Keratinocyte (primary cell): ENCODE measurements around the gene RNF125. TPM values are rescaled to one million over a fixed set of nuclear protein-coding genes. Genes with fewer than 3 reads are reported as not detected.

Experiments
- DNase-seq: peaks from one replicate; pipeline ENCODE4 v3.0.0-alpha.2; 2011; ENCODE audit warnings: low read depth, missing footprints, low spot score
- FAIRE-seq: peaks from 2 replicates; lab custom pipeline; 2011; peaks lifted over from hg19 to GRCh38; lab: Jason Lieb, UNC
- H2AFZ ChIP-seq: 2 replicates; pipeline ENCODE4 v1.6.0; 2012; ENCODE audit warnings: low read length, control low read depth, inconsistent platforms; ENCODE audit not compliant: control insufficient read depth
- H3K27ac ChIP-seq: 2 replicates; pipeline ENCODE4 v1.5.1; 2011; ENCODE audit warnings: low read length; ENCODE audit not compliant: control insufficient read depth, insufficient read depth
- H3K27me3 ChIP-seq: 3 replicates; pipeline ENCODE4 v1.6.0; 2011; ENCODE audit warnings: low read length; ENCODE audit not compliant: control insufficient read depth, insufficient read depth; ENCODE audit errors: extremely low read depth
- H3K36me3 ChIP-seq, 2 experiments: 2 replicates in 1 of 2; 3 replicates in 1 of 2; pipeline ENCODE4 v1.5.1; 2011; ENCODE audit warnings: low read length in 2 of 2, mild to moderate bottlenecking in 1 of 2; ENCODE audit not compliant: control insufficient read depth in 2 of 2, insufficient read depth in 2 of 2; ENCODE audit errors: extremely low read depth in 1 of 2
- H3K4me1 ChIP-seq: 3 replicates; pipeline ENCODE4 v1.5.1; 2011; ENCODE audit warnings: low read length; ENCODE audit not compliant: control insufficient read depth, insufficient read depth; ENCODE audit errors: extremely low read depth
- H3K4me2 ChIP-seq: 3 replicates; pipeline ENCODE4 v1.6.0; 2011; ENCODE audit warnings: low read depth, low read length; ENCODE audit not compliant: control insufficient read depth, insufficient read depth; ENCODE audit errors: extremely low read depth
- H3K4me3 ChIP-seq, 3 experiments: fragments of 200-600 bp in 1 of 3; sonication (generic) in 1 of 3; 2 replicates in 2 of 3; 3 replicates in 1 of 3; pipeline ENCODE4 v1.5.1; 2011 to 2016; ENCODE audit warnings: low read length in 3 of 3, mild to moderate bottlenecking in 3 of 3, control low read depth in 2 of 3, inconsistent platforms in 1 of 3, low read depth in 1 of 3, mixed read lengths in 1 of 3, mixed run types in 1 of 3, moderate library complexity in 1 of 3; ENCODE audit not compliant: control insufficient read depth in 2 of 3, insufficient read depth in 2 of 3; ENCODE audit errors: extremely low read depth in 1 of 3
- H3K79me2 ChIP-seq: 2 replicates; pipeline ENCODE4 v1.6.0; 2012; ENCODE audit warnings: low read length; ENCODE audit not compliant: control insufficient read depth, insufficient read depth
- H3K9ac ChIP-seq: 3 replicates; pipeline ENCODE4 v1.6.0; 2011; ENCODE audit warnings: low read length; ENCODE audit not compliant: control insufficient read depth, insufficient read depth; ENCODE audit errors: extremely low read depth
- H3K9me1 ChIP-seq: 3 replicates; pipeline ENCODE4 v1.6.0; 2011; ENCODE audit warnings: low read length; ENCODE audit not compliant: control insufficient read depth, insufficient read depth; ENCODE audit errors: extremely low read depth
- H3K9me3 ChIP-seq: 2 replicates; pipeline ENCODE4 v1.5.1; 2012; ENCODE audit warnings: low read depth, low read length; ENCODE audit not compliant: control insufficient read depth
- H4K20me1 ChIP-seq: 3 replicates; pipeline ENCODE4 v1.6.0; 2011; ENCODE audit warnings: low read length; ENCODE audit not compliant: control insufficient read depth, insufficient read depth; ENCODE audit errors: extremely low read depth
- EZH2 ChIP-seq: IDR thresholded peaks from one replicate; pipeline ENCODE4 v1.6.1; 2012; ENCODE audit warnings: inconsistent platforms, mild to moderate bottlenecking, low read length, moderate library complexity
- dilution Hi-C: fragments of 300-500 bp; cut with MboI; formaldehyde crosslinking; loops from one replicate; pipeline ENCODE4 v1.7.0; 2020; ENCODE audit warnings: low sequenced_read_pairs; ENCODE audit not compliant: extremely low pct_ligation_motif_present
- polyA plus RNA-seq, 5 experiments: library from polyadenylated mRNA; depleted of rRNA in 3 of 5; stranded (reverse) in 3 of 5; stranded (forward) in 1 of 5; unstranded in 1 of 5; fragments of >200 nt; gene quantifications; 1 replicate in 1 of 5; 2 replicates in 3 of 5; 3 replicates in 1 of 5; pipeline versions ENCODE4 v1.2.1 to v1.2.3, GENCODE V29; 2011 to 2012; ENCODE audit warnings: missing spikeins in 2 of 5, low read depth in 1 of 5, low replicate concordance in 1 of 5
- TF ChIP-seq, protein P1 (sequence below), 3 experiments: IDR thresholded peaks in 1 of 3; conservative IDR thresholded peaks in 1 of 3; optimal IDR thresholded peaks in 1 of 3; 2 replicates in 2 of 3; 3 replicates in 1 of 3; pipeline versions ENCODE3 to v1.5.1; 2011; ENCODE audit warnings: low read length in 3 of 3, mild to moderate bottlenecking in 3 of 3, moderate library complexity in 2 of 3, control low read depth in 1 of 3, inconsistent platforms in 1 of 3; ENCODE audit not compliant: insufficient read depth in 2 of 3; ENCODE audit errors: extremely low read depth in 1 of 3

Gene RNF125
- polyA plus RNA-seq, 1 donor (not counting 4 experiments of a cell fraction or from before 2014, with no cell fraction given): 4.5 TPM

GRCh38 chr18:32026491-32027086 lies 8.0 kb downstream of the RNF125 start:
- no peak for DNase-seq
- Histone ChIP-seq H2AFZ (no peak overlapping the region), H3K36me3 (no peaks in the 10 kb centered on the region), H3K4me1 (no peaks in the 10 kb centered on the region), H3K27me3 (no peaks in the 10 kb centered on the region), H3K27ac (no peak overlapping the region), H3K4me3 (no peak overlapping the region), H3K9ac (no peak overlapping the region), H3K79me2 (no peaks in the 10 kb centered on the region), H3K4me2 (no peak overlapping the region), H3K9me1 (no peaks in the 10 kb centered on the region), H3K9me3 (no peaks in the 10 kb centered on the region), H4K20me1 (no peaks in the 10 kb centered on the region)
- dilution Hi-C loops: no loop called here
- no peak for TF ChIP-seq EZH2
- TF ChIP-seq, protein P1, sequence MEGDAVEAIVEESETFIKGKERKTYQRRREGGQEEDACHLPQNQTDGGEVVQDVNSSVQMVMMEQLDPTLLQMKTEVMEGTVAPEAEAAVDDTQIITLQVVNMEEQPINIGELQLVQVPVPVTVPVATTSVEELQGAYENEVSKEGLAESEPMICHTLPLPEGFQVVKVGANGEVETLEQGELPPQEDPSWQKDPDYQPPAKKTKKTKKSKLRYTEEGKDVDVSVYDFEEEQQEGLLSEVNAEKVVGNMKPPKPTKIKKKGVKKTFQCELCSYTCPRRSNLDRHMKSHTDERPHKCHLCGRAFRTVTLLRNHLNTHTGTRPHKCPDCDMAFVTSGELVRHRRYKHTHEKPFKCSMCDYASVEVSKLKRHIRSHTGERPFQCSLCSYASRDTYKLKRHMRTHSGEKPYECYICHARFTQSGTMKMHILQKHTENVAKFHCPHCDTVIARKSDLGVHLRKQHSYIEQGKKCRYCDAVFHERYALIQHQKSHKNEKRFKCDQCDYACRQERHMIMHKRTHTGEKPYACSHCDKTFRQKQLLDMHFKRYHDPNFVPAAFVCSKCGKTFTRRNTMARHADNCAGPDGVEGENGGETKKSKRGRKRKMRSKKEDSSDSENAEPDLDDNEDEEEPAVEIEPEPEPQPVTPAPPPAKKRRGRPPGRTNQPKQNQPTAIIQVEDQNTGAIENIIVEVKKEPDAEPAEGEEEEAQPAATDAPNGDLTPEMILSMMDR (optimal IDR thresholded peaks at IDR 0.05 in 1 of 3, IDR thresholded peaks at IDR 0.05 in 1 of 3, conservative IDR thresholded peaks at IDR 0.05 in 1 of 3; ENCODE audit: extremely low read depth in 1 of 3, insufficient read depth in 2 of 3, low read length in 3 of 3): no peak
- no peak for FAIRE-seq

DNA sequence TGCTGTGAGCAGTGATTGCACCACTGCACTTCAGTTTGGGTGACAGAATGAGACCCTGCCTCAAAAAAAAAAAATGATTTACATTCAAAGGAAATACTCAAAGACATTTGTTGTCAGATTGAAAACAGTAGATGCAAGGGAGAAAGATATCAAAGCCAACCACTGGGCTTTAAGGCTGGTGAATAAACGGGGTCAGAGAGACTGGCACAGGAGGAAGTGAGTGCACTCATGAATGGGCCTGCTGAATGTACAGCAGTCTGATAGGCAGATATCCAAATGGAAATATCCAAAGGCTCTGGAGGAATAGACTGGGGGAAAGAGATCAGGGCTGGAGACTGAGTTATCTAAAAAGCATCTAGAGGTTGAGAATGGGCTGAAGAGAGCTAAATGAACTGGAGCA lies 10.9 kb downstream of the RNF125 start:
- H3K9ac ChIP-seq: no peak overlapping the region
- H3K27me3 ChIP-seq: no peaks in the 10 kb centered on the region
- H3K36me3 ChIP-seq: no peaks in the 10 kb centered on the region
- dilution Hi-C loops: no loop called here
- H3K27ac ChIP-seq: no peak overlapping the region
- H2AFZ ChIP-seq: no peak overlapping the region
- no peaks in the 10 kb centered on the region for H3K9me3 ChIP-seq
- DNase-seq: no peak
- no peaks in the 10 kb centered on the region for H3K79me2 ChIP-seq
- H3K4me3 ChIP-seq: no peak overlapping the region
- no peak for FAIRE-seq
- TF ChIP-seq EZH2: no peak
- TF ChIP-seq, protein P1 (optimal IDR thresholded peaks at IDR 0.05 in 1 of 3, IDR thresholded peaks at IDR 0.05 in 1 of 3, conservative IDR thresholded peaks at IDR 0.05 in 1 of 3; ENCODE audit: extremely low read depth in 1 of 3, insufficient read depth in 2 of 3, low read length in 3 of 3): no peak
- H3K9me1 ChIP-seq: no peaks in the 10 kb centered on the region
- H3K4me2 ChIP-seq: no peak overlapping the region
- no peaks in the 10 kb centered on the region for H4K20me1 ChIP-seq
- H3K4me1 ChIP-seq: no peaks in the 10 kb centered on the region
